Measurements from ENCODE around the gene FOXD4L6. TPM values are rescaled to one million over a fixed set of nuclear protein-coding genes. Genes with fewer than 3 reads are reported as not detected.
"Not testable (repeated sequence)": the region's sequence is repeated elsewhere in the genome, so short reads cannot be mapped to it uniquely, and the experiment has no call there.

Gene FOXD4L6
- total RNA-seq, 1 donor from 2014 or later, result not detected

DNA sequence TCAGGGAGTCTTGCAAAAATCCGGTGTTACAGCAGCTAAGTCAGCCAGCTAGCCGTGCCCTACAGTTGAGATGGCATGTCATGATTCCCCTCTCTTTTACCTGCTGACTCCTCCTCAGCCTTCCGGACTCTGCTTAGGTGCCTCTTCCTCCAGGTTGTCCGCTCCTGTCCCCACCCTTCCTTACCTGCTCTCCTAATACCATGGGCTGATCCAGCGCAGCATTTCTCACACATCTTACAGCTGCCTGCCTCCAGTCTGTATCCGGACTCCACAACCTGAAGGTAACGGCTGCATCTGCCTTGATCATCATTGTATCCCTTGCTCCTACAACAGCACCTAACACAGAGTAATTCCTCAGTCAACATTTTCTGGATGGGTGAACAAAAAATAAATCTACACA, 9.2 kb downstream of the FOXD4L6 start:
- intact Hi-C loops (cut with micrococcal nuclease); POLR2A ChIA-PET; H3K9me3 Mint-ChIP-seq; H3K27me3 Mint-ChIP-seq; H3K4me1 Mint-ChIP-seq; H3K36me3 Mint-ChIP-seq (ENCODE audit: low read depth); H3K27ac Mint-ChIP-seq; DNase-seq; H3K4me3 Mint-ChIP-seq; ATAC-seq (ENCODE audit: low read depth); CTCF ChIA-PET: not testable (repeated sequence)

DNA sequence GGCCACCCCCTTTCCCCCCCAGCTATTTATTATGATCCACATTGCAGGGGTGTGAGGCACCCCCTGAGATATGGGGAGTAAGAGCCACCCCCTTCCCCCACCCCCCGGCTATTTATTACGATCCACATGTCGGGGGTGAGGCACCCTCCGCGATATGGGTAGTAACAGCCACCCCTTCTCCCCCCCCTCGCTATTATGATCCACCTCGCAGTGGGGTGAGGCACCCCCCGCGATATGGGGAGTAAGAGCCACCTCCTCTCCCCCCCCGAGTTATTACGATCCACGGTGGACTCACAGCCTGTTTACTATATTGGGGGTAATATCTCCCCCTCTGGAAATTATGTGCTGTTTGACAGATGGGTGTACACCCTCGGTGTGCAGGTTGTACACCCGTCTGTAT, 15.1 kb downstream of the FOXD4L6 start:
- H3K27me3 Mint-ChIP-seq; CTCF ChIA-PET; H3K36me3 Mint-ChIP-seq (ENCODE audit: low read depth); POLR2A ChIA-PET; H3K4me3 Mint-ChIP-seq; ATAC-seq (ENCODE audit: low read depth); DNase-seq; intact Hi-C loops (cut with micrococcal nuclease); H3K9me3 Mint-ChIP-seq; H3K27ac Mint-ChIP-seq; H3K4me1 Mint-ChIP-seq: not testable (repeated sequence)

DNA sequence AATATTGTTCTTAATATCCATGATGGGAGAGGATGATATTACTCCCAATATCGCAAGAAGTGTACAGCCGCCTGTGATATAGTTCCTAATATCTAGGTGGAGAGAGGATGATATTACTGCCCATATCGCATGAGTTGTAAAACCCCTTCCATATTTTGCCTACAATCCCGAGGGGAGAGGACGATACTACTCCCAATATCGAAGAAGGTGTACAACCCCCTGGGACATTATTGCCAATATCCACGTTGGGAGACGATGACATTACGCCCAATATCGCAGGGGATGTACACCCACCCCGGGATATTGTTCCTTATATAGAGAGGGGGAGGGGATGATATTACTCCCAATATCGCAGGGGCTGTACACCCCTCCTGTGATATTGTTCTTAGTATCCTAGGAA, 17.1 kb downstream of the FOXD4L6 start:
- intact Hi-C loops (cut with micrococcal nuclease); H3K4me3 Mint-ChIP-seq: not testable (repeated sequence)

DNA sequence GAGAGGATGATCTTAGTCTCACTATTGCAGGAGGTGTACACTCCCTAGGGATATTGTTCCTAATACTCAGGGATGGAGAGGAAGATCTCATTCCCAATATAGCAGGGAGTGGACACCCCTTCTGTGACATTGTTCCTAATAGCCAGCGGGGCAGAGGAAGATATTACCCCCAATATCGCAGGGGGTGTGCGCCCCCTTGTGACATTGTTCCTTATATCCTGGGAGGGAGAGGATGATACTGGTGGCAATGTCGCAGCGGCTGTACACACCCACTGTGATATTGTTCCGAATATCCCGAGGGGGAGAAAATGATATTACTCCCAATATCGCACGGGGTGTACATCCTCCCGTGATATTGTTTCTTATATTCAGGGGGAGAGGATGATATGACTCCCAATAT, 17.6 kb downstream of the FOXD4L6 start:
- H3K36me3 Mint-ChIP-seq (ENCODE audit: low read depth); POLR2A ChIA-PET; H3K4me3 Mint-ChIP-seq; H3K27ac Mint-ChIP-seq; intact Hi-C loops (cut with micrococcal nuclease); CTCF ChIA-PET; ATAC-seq (ENCODE audit: low read depth); H3K4me1 Mint-ChIP-seq; H3K9me3 Mint-ChIP-seq; H3K27me3 Mint-ChIP-seq; DNase-seq: not testable (repeated sequence)

More for the DNA sequence above, 17.1 kb downstream of the FOXD4L6 start:
- H3K27me3 Mint-ChIP-seq; DNase-seq; H3K4me1 Mint-ChIP-seq; POLR2A ChIA-PET; H3K36me3 Mint-ChIP-seq (ENCODE audit: low read depth); H3K27ac Mint-ChIP-seq; H3K9me3 Mint-ChIP-seq; CTCF ChIA-PET; ATAC-seq (ENCODE audit: low read depth): not testable (repeated sequence)

DNA sequence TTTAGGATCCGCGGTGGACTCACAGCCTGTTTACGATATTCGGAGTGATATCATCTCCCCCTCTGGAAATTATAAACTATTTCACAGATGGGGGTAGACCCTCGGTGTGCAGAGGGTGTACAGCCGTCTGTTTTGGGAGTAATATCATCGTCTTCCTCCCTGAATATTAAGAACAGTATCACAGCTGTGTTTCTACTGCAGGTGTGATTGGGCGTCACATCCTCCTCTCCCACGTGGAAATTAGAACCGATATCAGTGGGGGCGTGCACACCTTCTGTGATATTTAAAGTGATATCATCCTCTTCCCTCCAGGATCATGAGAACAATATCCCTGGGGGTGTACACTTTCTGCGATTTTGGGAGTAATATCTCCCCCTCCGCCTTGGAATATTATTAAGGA, 19.2 kb downstream of the FOXD4L6 start:
- DNase-seq; H3K9me3 Mint-ChIP-seq; H3K4me3 Mint-ChIP-seq; H3K4me1 Mint-ChIP-seq; intact Hi-C loops (cut with micrococcal nuclease); H3K27me3 Mint-ChIP-seq; H3K36me3 Mint-ChIP-seq (ENCODE audit: low read depth); H3K27ac Mint-ChIP-seq; ATAC-seq (ENCODE audit: low read depth); POLR2A ChIA-PET; CTCF ChIA-PET: not testable (repeated sequence)

DNA sequence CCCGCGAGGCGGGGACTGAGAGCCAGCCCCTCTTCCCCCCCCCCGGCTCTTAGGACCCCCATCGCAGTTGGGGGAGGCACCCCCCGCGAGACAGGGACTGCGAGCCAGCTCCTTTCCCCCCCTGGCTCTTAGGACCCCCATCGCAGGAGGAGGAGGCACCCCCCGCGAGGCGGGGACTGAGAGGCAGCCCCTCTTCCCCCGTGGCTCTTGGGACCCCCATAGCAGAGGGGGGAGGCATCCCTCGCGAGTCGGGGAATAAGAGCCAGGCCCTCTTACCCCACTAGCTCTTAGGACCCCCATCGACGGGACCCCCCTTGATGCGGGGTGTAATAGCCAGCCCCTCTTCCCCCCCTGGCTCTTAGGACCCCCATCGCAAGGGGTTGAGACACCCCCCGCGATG, 19.7 kb downstream of the FOXD4L6 start:
- H3K4me1 Mint-ChIP-seq; CTCF ChIA-PET; ATAC-seq (ENCODE audit: low read depth); POLR2A ChIA-PET; H3K27ac Mint-ChIP-seq; DNase-seq; H3K27me3 Mint-ChIP-seq; H3K9me3 Mint-ChIP-seq; H3K4me3 Mint-ChIP-seq; intact Hi-C loops (cut with micrococcal nuclease); H3K36me3 Mint-ChIP-seq (ENCODE audit: low read depth): not testable (repeated sequence)

DNA sequence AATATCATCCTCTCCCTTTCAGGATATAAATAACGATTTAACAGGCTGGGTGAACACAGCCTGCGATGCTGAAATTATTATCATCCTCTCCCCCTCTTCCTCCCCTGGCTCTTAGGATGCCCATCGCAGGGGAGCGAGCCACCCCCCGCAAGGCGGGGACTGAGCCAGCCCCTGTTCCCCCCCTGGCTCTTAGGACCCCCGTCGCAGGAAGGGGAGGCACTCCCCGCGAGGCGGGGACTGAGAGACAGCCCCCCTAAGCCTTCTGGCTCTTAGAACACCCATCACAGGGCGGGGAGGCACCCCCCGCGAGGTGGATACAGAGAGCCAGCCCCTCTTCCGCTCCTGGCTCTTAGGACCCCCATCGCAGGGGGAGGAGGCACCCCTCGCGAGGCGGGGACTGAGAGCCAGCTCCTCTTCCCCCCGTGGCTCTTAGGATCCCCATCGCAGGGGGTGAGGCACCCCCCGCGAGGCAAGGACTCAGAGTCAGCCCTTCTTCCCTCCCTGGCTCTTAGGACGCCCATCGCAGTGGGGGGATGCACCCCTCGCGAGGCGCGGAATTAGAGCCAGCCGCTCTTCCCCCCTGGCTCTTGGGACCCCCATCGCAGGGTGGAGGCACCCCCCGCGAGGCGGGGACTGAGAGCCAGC, 21.9 kb downstream of the FOXD4L6 start:
- H3K27me3 Mint-ChIP-seq; CTCF ChIA-PET; H3K27ac Mint-ChIP-seq; DNase-seq; intact Hi-C loops (cut with micrococcal nuclease); POLR2A ChIA-PET; H3K9me3 Mint-ChIP-seq; H3K36me3 Mint-ChIP-seq (ENCODE audit: low read depth); H3K4me1 Mint-ChIP-seq; H3K4me3 Mint-ChIP-seq; ATAC-seq (ENCODE audit: low read depth): not testable (repeated sequence)

DNA sequence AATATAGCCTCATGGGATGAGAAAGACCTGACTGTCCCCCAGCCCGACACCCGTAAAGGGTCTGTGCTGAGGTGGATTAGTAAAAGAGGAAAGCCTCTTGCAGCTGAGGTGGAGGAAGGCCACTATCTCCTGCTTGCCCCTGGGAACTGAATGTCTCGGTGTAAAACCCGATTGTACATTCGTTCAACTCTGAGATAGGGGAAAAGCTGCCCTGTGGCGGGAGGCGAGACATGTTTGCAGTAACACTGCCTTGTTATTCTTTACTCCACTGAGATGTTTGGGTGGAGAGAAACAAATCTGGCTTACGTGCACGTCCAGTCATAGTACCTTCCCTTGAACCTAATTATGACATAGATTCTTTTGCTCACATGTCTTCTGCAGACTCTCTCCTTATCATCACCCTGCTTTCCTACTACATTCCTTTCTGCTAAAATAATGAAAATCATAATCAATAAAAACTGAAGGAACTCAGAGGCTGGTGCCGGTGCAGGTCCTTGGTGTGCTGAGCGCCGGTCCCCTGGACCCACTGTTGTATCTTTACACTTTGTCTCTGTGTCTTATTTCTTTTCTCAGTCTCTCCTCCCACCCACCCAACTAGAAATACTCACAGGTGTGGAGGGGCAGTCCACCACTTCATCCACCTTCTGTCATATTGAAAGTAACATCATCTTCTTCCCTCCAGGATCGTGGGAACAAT, 22.8 kb downstream of the FOXD4L6 start:
- ATAC-seq (ENCODE audit: low read depth); intact Hi-C loops (cut with micrococcal nuclease); POLR2A ChIA-PET; CTCF ChIA-PET; H3K4me3 Mint-ChIP-seq; H3K36me3 Mint-ChIP-seq (ENCODE audit: low read depth); H3K27me3 Mint-ChIP-seq; DNase-seq; H3K27ac Mint-ChIP-seq; H3K4me1 Mint-ChIP-seq; H3K9me3 Mint-ChIP-seq: not testable (repeated sequence)

DNA sequence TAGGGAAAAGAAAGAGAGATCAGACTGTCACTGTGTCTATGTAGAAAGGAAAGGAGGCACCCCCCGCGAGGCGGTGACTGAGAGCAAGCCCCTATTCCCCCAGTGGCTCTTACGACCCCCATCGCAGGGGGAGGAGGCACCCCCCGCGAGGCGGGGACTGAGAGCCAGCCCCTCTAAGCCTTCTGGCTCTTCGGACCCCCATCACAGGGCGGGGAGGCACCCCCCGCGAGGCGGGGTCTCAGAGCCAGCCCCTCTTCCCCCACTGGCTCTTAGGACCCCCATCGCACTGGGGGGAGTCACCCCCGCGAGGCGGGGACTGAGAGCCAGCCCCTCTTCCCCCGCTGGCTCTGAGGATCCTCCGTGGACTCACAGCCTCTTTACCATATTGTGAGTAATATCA, 23.9 kb downstream of the FOXD4L6 start:
- H3K9me3 Mint-ChIP-seq; H3K4me1 Mint-ChIP-seq; ATAC-seq (ENCODE audit: low read depth); H3K36me3 Mint-ChIP-seq (ENCODE audit: low read depth); H3K27me3 Mint-ChIP-seq; CTCF ChIA-PET; POLR2A ChIA-PET; DNase-seq; H3K4me3 Mint-ChIP-seq; H3K27ac Mint-ChIP-seq; intact Hi-C loops (cut with micrococcal nuclease): not testable (repeated sequence)

DNA sequence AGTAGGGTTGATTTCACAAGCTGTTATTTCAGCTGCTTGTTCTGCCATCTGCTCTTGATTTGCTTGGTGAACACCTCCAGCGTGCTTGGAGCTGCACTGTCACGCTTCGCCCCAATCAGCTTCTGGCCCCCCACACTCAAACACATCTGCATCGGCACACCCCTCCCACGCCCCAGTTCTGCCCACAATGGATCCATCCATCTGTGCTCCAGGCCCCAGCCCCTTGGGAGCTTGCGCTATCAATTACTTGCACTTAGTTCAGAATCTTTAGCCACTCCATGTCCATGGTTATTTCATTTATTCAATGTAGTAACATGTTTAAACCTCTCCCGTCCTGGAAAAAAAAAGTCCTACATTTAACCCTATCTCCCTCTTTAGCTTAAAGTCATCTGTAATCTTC, 28.0 kb downstream of the FOXD4L6 start:
- intact Hi-C loops (cut with micrococcal nuclease); CTCF ChIA-PET; H3K36me3 Mint-ChIP-seq (ENCODE audit: low read depth); DNase-seq; H3K9me3 Mint-ChIP-seq; H3K4me1 Mint-ChIP-seq; ATAC-seq (ENCODE audit: low read depth); H3K4me3 Mint-ChIP-seq; H3K27me3 Mint-ChIP-seq; POLR2A ChIA-PET; H3K27ac Mint-ChIP-seq: not testable (repeated sequence)

DNA sequence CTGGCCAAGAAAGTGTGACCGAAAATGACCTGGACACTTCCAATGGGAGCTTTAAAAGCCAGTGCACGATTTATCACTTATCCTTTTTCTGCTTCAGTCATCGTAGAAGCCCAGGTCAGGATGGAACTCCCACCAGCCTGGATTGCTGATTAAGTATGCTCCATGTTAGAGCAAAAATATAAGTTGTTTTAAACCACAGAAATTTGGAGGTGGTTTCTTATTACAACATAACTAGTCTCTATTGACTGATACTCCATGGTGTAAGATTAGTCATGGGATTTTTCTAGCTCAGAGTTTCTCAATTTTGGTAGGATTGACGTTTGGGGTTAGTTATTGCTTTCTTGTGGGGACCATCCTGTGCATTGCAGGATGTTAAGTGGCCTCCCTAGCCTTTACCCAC, 29.7 kb downstream of the FOXD4L6 start:
- ATAC-seq (ENCODE audit: low read depth); CTCF ChIA-PET; intact Hi-C loops (cut with micrococcal nuclease): not testable (repeated sequence)

DNA sequence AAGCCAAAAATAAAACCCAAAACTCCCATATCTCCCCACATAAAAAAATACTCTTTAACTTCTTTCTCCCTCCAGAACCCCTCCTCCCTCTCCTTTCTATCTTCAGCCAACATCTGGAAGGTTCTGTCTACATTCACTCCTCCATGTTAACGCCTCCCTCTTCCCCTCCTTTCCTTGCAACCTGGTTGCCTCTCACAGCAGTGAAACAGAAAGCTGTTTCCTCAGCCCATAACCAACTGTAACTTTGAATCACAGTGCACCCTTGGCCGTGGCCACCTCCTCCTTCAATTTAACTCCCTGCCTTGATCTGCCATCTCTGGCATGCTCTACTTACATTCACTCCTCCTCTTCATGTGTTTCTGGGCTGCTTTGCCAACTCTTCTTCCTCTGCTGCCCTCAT, 33.4 kb downstream of the FOXD4L6 start:
- ATAC-seq (ENCODE audit: low read depth); POLR2A ChIA-PET; H3K27me3 Mint-ChIP-seq; H3K4me3 Mint-ChIP-seq; H3K36me3 Mint-ChIP-seq (ENCODE audit: low read depth); H3K4me1 Mint-ChIP-seq; DNase-seq; intact Hi-C loops (cut with micrococcal nuclease); CTCF ChIA-PET; H3K9me3 Mint-ChIP-seq; H3K27ac Mint-ChIP-seq: not testable (repeated sequence)

More for the DNA sequence above, 29.7 kb downstream of the FOXD4L6 start:
- H3K9me3 Mint-ChIP-seq; H3K4me1 Mint-ChIP-seq; DNase-seq; POLR2A ChIA-PET; H3K4me3 Mint-ChIP-seq; H3K36me3 Mint-ChIP-seq (ENCODE audit: low read depth); H3K27me3 Mint-ChIP-seq; H3K27ac Mint-ChIP-seq: not testable (repeated sequence)
